CD4-positive, alpha-beta T cell treated with Interleukin-1 beta for 1 hour (primary cell): ENCODE results near the gene SPATA3.
"Not testable (repeated sequence)": the region's sequence is repeated elsewhere in the genome, so short reads cannot be mapped to it uniquely, and the experiment has no call there.

Experiments used
- DNase-seq, 2 donors: peaks; one replicate each; pipeline ENCODE4 v3.0.0-alpha.2; 2020 to 2022

Gene SPATA3

GRCh38 chr2:230995821-230996220, at the start of gene SPATA3:
Gene SPATA3 (plus strand): TSS chr2:230996121. CDS start chr2:230996234, 113 bp downstream.
- DNase-seq: no peak

- DNase-seq: no peak
Observed at GRCh38 chr2:230946429-230947234, 49.3 kb upstream of the SPATA3 start.

- no peak for DNase-seq
Observed at GRCh38 chr2:230947235-230947576, 48.7 kb upstream of the SPATA3 start.

- DNase-seq: no peak
Observed at GRCh38 chr2:230947908-230948365, 48.0 kb upstream of the SPATA3 start.

GRCh38 chr2:230949966-230950873, 45.7 kb upstream of the SPATA3 start:
- no peak for DNase-seq

GRCh38 chr2:230950874-230951339, 45.0 kb upstream of the SPATA3 start:
- DNase-seq: no peak

GRCh38 chr2:230951396-230951795, 44.5 kb upstream of the SPATA3 start:
- DNase-seq: no peak

GRCh38 chr2:230952226-230952956, 43.5 kb upstream of the SPATA3 start:
- no peak for DNase-seq

GRCh38 chr2:230953845-230954244, 42.1 kb upstream of the SPATA3 start:
- DNase-seq: no peak

- DNase-seq: no peak
Observed at GRCh38 chr2:230954746-230955145, 41.2 kb upstream of the SPATA3 start.

- DNase-seq: no peak
Observed at GRCh38 chr2:230955163-230955737, 40.7 kb upstream of the SPATA3 start.

- peak; percentile 18 to 30 for DNase-seq
Observed at GRCh38 chr2:230956827-230957755, 38.8 kb upstream of the SPATA3 start.

GRCh38 chr2:230957756-230958391, 38.0 kb upstream of the SPATA3 start:
- DNase-seq: no peak

GRCh38 chr2:230958820-230959756, 36.8 kb upstream of the SPATA3 start:
- DNase-seq: no peak

- no peak for DNase-seq
Observed at GRCh38 chr2:230960026-230960425, 35.9 kb upstream of the SPATA3 start.

- no peak for DNase-seq
Observed at GRCh38 chr2:230961091-230961491, 34.8 kb upstream of the SPATA3 start.

GRCh38 chr2:230964136-230964730, 31.7 kb upstream of the SPATA3 start:
- no peak for DNase-seq

- DNase-seq: no peak
Observed at GRCh38 chr2:230967113-230967512, 28.8 kb upstream of the SPATA3 start.

- not testable (repeated sequence) for DNase-seq
Observed at GRCh38 chr2:230968314-230968713, 27.6 kb upstream of the SPATA3 start.
